Brain microvascular endothelial cell (primary cell): ENCODE data around the gene ITGA1.
"Not testable (repeated sequence)": the region's sequence is repeated elsewhere in the genome, so short reads cannot be mapped to it uniquely, and the experiment has no call there.

Experiments used
- DNase-seq: peaks from one replicate; pipeline ENCODE4 v3.0.0-alpha.2; 2020
- H3K27ac ChIP-seq: fragments of 250-450 bp; sonication (Bioruptor Pico); 2 replicates; pipeline ENCODE4 v1.5.1; 2020; ENCODE audit warnings: mild to moderate bottlenecking, moderate library complexity
- H3K27me3 ChIP-seq: fragments of 250-450 bp; sonication (Bioruptor Pico); replicated peaks from 2 replicates; pipeline ENCODE4 v1.5.1; 2020; ENCODE audit warnings: mild to moderate bottlenecking
- H3K36me3 ChIP-seq: fragments of 250-450 bp; sonication (Bioruptor Pico); replicated peaks from 2 replicates; pipeline ENCODE4 v1.5.1; 2020; ENCODE audit warnings: mild to moderate bottlenecking
- H3K4me3 ChIP-seq: 2 replicates; pipeline ENCODE4 v1.5.1; 2011; ENCODE audit warnings: low read depth, mild to moderate bottlenecking, control low read depth, low read length, moderate library complexity
- in situ Hi-C: cut with HindIII; loops from 2 replicates; pipeline ENCODE4 v1.10.0; 2017; ENCODE audit warnings: low sequenced_read_pairs, low pct_ligation_motif_present
- TF ChIP-seq, protein P1 (sequence below): IDR thresholded peaks from 2 replicates; pipeline ENCODE4 v1.5.1; 2011; ENCODE audit warnings: low read depth, mild to moderate bottlenecking, moderate library complexity, low read length, control low read depth, inconsistent platforms; ENCODE audit errors: missing control alignments

The ITGA1 gene

DNA sequence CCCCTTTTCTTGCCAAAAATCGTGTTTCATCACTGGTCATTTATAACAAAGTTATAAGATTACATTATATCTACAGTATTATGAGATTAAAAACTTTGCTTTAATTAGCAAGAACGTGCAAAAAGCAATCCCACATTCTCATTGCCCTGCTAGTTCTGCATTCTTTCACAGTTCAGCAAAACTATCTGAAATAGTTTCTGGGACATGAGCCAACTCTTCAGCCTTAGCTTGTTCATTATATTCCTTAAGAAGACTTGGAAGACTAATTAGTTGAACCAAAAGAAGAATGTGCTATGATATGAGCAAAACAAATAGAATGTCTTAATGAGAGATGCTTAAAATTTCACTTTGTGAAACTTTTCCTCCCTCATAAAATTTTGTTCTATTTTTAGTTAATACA, 76.7 kb downstream of the ITGA1 start:
- Histone ChIP-seq H3K27ac (peak overlapping the region; percentile 18), H3K27me3 (no peaks in the 10 kb centered on the region), H3K4me3 (no peak overlapping the region), H3K36me3 (no peaks in the 10 kb centered on the region)
- DNase-seq = no peak
- in situ Hi-C loops = no loop called here
- TF ChIP-seq, protein P1, sequence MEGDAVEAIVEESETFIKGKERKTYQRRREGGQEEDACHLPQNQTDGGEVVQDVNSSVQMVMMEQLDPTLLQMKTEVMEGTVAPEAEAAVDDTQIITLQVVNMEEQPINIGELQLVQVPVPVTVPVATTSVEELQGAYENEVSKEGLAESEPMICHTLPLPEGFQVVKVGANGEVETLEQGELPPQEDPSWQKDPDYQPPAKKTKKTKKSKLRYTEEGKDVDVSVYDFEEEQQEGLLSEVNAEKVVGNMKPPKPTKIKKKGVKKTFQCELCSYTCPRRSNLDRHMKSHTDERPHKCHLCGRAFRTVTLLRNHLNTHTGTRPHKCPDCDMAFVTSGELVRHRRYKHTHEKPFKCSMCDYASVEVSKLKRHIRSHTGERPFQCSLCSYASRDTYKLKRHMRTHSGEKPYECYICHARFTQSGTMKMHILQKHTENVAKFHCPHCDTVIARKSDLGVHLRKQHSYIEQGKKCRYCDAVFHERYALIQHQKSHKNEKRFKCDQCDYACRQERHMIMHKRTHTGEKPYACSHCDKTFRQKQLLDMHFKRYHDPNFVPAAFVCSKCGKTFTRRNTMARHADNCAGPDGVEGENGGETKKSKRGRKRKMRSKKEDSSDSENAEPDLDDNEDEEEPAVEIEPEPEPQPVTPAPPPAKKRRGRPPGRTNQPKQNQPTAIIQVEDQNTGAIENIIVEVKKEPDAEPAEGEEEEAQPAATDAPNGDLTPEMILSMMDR = no peak

DNA sequence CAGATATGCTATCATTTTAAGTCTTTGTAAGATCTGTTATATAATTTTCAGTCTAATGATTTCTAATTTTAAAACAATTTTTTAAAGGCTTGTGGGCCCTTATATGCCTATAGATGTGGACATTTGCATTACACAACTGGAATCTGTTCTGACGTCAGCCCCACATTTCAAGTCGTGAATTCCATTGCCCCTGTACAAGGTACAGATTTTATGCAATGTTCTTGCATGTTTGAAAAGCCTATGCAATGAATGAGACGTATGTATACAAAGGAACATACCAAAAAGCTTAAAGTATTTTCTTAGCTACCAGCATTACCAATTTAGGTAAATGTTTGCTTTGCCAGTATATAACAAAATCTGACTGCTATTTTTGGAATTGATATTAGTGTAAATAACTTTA, 77.2 kb downstream of the ITGA1 start:
- H3K27ac ChIP-seq = peak overlapping the region; percentile 18
- in situ Hi-C loops = no loop called here
- TF ChIP-seq, protein P1 = no peak
- H3K27me3 ChIP-seq = no peaks in the 10 kb centered on the region
- peak; percentile 56 for DNase-seq
- H3K36me3 ChIP-seq = no peaks in the 10 kb centered on the region
- no peak overlapping the region for H3K4me3 ChIP-seq

DNA sequence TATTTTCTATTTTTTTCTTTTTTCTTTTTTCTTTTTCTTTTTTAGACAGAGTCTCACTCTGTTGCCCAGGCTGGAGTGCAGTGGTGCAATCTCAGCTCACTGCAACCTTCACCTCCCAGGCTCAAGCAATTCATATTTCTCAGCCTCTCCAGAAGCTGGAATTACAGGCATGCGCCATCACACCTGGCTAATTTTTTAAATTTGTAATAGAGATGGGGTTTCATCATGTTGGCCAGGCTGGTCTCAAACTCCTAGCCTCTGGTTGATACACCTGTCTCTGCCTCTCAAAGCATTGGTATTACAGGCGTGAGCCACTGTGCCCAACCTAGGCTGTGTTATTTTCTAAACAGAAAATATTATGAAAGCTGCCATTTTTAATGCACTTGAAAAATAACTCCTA, 78.3 kb downstream of the ITGA1 start:
- DNase-seq, H3K27me3 ChIP-seq, H3K36me3 ChIP-seq, in situ Hi-C loops, H3K27ac ChIP-seq, H3K4me3 ChIP-seq: not testable (repeated sequence)

DNA sequence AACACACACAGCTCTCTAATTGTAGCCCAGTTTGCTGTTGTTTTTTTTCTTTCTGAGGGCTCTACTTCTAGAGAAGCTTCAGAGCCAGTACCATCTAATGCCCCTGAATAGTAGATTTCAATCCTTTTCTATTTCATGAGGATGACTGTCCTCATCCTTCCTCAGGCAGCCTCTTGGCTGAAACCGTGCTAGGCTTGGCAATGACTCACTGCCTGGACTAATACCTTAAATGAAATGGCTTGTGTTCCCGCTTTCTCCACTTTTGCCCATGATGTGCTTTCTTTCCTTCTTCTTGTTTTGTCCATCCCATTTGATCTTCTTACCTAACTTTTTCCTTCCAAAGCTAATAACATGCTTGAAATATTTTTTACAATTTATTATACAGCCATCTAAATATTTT, 80.1 kb downstream of the ITGA1 start:
- in situ Hi-C loops = no loop called here
- peak; percentile 34 for DNase-seq
- Histone ChIP-seq H3K27me3 (no peaks in the 10 kb centered on the region), H3K36me3 (no peaks in the 10 kb centered on the region), H3K27ac (no peak overlapping the region), H3K4me3 (no peak overlapping the region)
- TF ChIP-seq, protein P1 = no peak

DNA sequence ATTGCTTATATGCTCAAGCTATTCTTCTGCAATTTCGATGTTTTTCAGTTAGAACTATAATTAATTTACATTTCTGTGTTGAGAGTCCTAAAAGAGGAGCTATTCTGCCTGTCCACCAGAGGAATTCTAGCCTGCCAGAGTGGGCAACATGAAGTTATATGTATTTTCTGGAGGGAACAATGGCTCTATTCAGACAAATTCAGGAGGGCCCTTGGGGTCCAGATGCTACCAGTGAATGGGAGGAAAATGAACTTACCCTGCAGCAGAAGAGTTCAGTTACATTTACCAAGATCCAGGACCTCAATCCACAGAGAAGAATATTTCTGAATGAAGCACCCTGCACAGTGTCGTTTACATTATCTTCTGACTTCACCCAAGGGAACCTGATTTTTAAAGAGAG, 80.7 kb downstream of the ITGA1 start:
- H3K36me3 ChIP-seq = no peaks in the 10 kb centered on the region
- TF ChIP-seq, protein P1 = no peak
- no peaks in the 10 kb centered on the region for H3K27me3 ChIP-seq
- no peak overlapping the region for H3K4me3 ChIP-seq
- in situ Hi-C loops = no loop called here
- no peak for DNase-seq
- H3K27ac ChIP-seq = no peak overlapping the region

DNA sequence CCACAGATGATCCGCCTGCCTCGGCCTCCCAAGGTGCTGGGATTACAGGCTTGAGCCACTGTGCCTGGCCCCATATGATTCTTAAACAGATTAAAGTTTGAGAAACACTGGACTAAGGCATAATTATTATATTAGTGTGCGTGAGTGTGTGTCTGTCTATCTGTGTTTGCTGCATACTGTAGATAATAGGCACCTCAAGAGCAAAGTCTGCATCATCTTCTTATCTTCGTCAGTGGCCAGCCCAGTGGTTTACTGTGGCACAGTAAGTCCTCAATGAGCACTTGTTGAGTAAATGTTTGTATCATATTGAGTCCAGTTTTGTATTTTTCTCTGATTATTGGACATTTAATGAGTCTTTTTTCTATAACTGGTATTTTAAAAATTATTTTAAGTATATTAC, 81.7 kb downstream of the ITGA1 start:
- Histone ChIP-seq H3K27me3 (no peaks in the 10 kb centered on the region), H3K27ac (no peak overlapping the region), H3K4me3 (no peak overlapping the region), H3K36me3 (no peaks in the 10 kb centered on the region)
- DNase-seq = no peak
- in situ Hi-C loops = no loop called here
- TF ChIP-seq, protein P1 = no peak

DNA sequence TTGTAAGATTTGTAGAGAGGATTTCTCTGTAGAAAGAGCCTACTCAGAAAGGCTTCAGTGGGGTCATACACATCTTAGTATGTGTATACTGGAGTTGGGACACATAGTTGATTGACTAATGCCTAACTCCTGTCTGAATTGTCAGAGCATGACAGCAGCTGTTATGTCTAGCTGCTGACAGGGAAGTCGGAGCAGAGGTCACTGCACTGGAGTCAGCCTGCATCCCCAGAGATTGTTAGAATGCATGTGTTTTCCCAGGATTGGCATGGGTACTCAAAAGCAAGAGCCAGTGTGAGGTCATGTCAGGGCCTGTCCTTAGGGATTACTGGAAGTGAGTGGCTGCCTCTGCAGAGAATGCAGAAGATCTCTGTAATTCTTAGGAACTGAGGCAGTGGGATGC, 82.7 kb downstream of the ITGA1 start:
- no peaks in the 10 kb centered on the region for H3K27me3 ChIP-seq
- H3K36me3 ChIP-seq = no peaks in the 10 kb centered on the region
- TF ChIP-seq, protein P1 = no peak
- in situ Hi-C loops = no loop called here
- no peak overlapping the region for H3K4me3 ChIP-seq
- peak overlapping the region; percentile 48 for H3K27ac ChIP-seq
- peak; percentile 88 for DNase-seq
